Dermis blood vessel endothelial cell (primary cell): ENCODE measurements around the gene NOS3. TPM values are rescaled to one million over a fixed set of nuclear protein-coding genes. Genes with fewer than 3 reads are reported as not detected.

Experiments
- DNase-seq: peaks from one replicate; pipeline ENCODE4 v3.0.0; 2010
- total RNA-seq: library from RNA; depleted of rRNA; stranded (reverse); fragments of >200 nt; gene quantifications from 2 replicates; pipeline ENCODE4 v1.2.3, GENCODE V29; 2014

Gene NOS3
- total RNA-seq, 1 donor from 2014 or later, result 33.4 TPM

DNA sequence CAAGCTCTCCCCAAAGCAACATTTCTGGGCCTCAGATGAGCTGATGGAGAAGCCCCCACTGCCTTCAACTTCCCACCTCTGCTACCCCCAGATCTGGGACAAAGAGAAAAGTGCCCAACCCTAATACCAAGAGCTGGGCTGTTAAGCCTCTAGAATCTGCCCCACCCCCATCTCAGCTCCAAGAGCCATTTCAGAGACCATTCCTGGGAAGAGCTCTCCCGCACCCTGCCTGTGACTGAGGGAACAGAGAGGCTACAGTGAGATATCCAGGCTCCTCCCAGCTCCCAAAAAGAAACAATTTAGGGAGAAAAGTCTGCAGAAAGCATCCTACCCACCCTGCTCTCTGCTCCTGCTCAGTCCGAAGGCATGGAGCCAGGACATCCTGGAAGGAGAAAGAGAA, 10.2 kb upstream of the NOS3 start:
- DNase-seq, result no peak

- DNase-seq, result no peak
Observed at GRCh38 chr7:150981644-150982043, 9.2 kb upstream of the NOS3 start.

GRCh38 chr7:150982351-150982750, 8.5 kb upstream of the NOS3 start:
- no peak for DNase-seq

DNA sequence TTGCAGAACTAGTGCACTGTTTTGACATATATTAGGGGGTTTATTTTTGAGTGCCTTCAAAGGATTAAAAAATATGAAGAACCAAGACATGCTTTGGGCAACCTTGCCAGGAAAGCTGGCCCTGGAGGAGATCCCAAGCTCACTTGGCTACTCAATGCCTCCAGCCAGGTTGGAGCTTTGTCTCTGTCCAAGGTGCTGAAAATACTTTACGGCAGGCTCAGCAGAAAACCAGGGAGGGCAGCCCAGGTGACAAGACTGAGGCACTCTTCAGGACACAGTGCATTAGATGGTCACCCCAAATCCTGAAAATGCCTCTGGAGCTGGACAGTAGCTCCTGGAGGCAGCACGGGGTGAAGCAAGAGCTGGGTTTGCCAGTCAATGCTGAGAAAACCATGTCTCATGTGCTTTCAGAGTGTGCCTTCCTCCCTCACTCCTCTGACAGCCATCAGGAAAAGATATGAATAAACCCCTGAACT, 6.9 kb upstream of the NOS3 start:
- DNase-seq, result peak; percentile 70

- peak; percentile 76 for DNase-seq
Observed at GRCh38 chr7:150986099-150986512, 4.7 kb upstream of the NOS3 start.

- no peak for DNase-seq
Observed at GRCh38 chr7:150986556-150986955, 4.3 kb upstream of the NOS3 start.

- DNase-seq, result peak; percentile 78
Observed at GRCh38 chr7:150988230-150989226, 2.3 kb upstream of the NOS3 start.

GRCh38 chr7:150989456-150989855, 1.4 kb upstream of the NOS3 start:
- no peak for DNase-seq

- DNase-seq, result no peak
Observed at GRCh38 chr7:150992051-150992640, 1.3 kb downstream of the NOS3 start.

- peak; percentile 89 for DNase-seq
Observed at GRCh38 chr7:150992833-150993302, 2.1 kb downstream of the NOS3 start.

DNA sequence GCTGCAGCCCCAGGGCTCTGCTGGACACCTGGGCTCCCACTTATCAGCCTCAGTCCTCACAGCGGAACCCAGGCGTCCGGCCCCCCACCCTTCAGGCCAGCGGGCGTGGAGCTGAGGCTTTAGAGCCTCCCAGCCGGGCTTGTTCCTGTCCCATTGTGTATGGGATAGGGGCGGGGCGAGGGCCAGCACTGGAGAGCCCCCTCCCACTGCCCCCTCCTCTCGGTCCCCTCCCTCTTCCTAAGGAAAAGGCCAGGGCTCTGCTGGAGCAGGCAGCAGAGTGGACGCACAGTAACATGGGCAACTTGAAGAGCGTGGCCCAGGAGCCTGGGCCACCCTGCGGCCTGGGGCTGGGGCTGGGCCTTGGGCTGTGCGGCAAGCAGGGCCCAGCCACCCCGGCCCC, 2.7 kb downstream of the NOS3 start:
- DNase-seq, result peak; percentile 73

- peak; percentile 88 for DNase-seq
Observed at GRCh38 chr7:150994141-150994837, 3.5 kb downstream of the NOS3 start.

DNA sequence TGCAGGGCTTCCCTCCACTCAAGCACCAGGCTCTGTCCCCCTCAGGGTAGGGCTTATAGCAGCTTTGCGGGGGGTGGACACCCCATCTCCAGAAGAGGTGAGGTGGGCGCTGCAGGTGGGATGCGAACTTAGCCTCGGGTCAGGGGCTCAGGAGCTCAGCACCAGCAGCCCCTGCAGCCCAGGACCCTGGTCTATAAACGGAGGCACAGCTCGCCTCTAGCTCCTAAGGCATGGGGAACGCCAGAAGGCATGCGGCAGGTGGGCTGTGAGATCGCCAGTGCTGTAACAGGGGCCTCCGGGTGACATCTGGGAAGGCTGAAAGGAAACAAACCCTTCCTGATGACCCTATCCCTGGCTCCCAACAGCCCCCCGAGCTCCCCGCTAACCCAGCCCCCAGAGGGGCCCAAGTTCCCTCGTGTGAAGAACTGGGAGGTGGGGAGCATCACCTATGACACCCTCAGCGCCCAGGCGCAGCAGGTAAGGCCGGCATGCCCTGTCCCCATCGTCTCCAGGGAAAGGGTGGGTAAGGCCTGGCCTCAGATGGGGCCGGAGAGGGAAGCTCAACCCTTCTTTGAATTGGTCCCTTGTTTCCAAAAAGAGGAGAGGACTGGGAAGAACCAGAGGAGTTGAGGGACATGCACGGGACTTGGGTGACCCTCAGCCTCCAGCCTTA, 4.2 kb downstream of the NOS3 start:
- no peak for DNase-seq

GRCh38 chr7:150996376-150997074, 5.7 kb downstream of the NOS3 start:
- DNase-seq, result no peak

GRCh38 chr7:150997075-150997511, 6.3 kb downstream of the NOS3 start:
- no peak for DNase-seq

DNA sequence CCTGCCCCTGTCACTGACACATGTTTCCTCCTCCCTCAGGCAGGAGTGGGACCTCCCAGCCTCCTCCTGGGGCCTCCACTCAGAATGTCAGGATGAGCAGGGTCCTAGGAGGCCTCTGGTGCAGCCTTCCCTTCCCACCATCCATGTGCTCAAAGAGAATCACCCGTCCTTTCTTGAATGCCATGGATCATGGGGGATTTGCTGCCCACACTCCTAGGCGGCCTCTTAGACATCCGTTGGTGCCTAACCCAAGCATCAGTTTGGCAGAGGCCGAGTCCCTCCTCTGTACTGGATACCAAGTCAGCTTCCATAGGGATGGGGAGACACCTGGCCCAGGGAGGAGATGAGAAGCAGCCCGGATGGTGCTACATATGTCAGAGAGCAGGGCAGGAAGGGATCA, 7.0 kb downstream of the NOS3 start:
- DNase-seq, result no peak

GRCh38 chr7:150998341-150998740, 7.5 kb downstream of the NOS3 start:
- DNase-seq, result no peak

DNA sequence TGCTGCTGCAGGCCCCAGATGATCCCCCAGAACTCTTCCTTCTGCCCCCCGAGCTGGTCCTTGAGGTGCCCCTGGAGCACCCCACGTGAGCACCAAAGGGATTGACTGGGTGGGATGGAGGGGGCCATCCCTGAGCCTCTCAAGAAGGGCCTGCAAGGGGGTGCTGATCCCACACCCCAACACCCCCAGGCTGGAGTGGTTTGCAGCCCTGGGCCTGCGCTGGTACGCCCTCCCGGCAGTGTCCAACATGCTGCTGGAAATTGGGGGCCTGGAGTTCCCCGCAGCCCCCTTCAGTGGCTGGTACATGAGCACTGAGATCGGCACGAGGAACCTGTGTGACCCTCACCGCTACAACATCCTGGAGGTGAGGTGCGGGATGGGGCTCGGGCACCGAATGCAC, 8.2 kb downstream of the NOS3 start:
- no peak for DNase-seq

DNA sequence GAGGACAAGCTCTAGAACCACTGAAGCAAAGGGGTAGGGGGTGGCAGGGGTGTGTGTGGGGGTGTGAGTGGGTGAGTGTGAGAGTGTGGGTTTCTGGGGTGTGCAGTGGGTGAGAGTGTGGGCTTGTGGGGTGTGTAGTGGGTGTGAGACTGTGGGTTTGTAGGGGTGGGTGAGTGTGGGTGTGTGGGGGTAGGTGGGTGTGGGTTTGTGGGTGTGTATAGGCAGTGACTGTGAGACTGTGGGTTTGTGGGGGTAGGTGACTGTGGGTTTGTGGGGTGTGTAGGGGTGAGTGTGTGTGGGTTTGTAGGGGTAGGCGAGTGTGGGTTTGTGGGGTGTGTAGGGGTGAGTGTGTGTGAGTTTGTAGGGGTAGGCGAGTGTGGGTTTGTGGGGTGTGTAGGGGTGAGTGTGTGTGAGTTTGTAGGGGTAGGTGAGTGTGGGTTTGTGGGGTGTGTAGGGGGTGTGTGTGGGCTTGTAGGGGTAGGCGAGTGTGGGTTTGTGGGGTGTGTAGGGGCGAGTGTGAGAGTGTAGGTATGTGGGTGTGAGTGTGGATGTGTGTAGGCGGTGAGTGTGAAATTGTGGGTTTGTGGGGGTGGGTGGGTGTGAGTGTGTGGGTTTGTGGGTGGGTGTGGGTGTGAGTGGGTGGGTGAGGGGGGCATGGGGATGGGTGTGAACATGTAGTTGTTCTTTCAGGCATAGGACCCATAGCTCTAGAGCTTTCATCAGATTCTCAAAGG, 8.8 kb downstream of the NOS3 start:
- DNase-seq, result no peak

GRCh38 chr7:151000897-151001495, 10.2 kb downstream of the NOS3 start:
- no peak for DNase-seq

GRCh38 chr7:151001546-151001945, 10.7 kb downstream of the NOS3 start:
- no peak for DNase-seq
